ENCODE measurements around the gene SLC16A3.

Gene SLC16A3

GRCh38 chr17:82269882-82270500 is 41.1 kb downstream of the SLC16A3 start:
- no peak for DNase-seq

- DNase-seq: no peak
Measured at GRCh38 chr17:82270651-82271050, 41.8 kb downstream of the SLC16A3 start.

- DNase-seq: no peak
Measured at GRCh38 chr17:82271401-82271800, 42.6 kb downstream of the SLC16A3 start.

GRCh38 chr17:82272495-82273326 is 43.9 kb downstream of the SLC16A3 start:
- DNase-seq: no peak

- DNase-seq: peak; percentile 84
Measured at GRCh38 chr17:82273327-82274133, 44.7 kb downstream of the SLC16A3 start, which contains the start of gene CSNK1D. CSNK1D (minus strand) TSS chr17:82273700; CDS start chr17:82273381, 319 bp downstream.

GRCh38 chr17:82274134-82275020 is 45.5 kb downstream of the SLC16A3 start:
- no peak for DNase-seq

DNA sequence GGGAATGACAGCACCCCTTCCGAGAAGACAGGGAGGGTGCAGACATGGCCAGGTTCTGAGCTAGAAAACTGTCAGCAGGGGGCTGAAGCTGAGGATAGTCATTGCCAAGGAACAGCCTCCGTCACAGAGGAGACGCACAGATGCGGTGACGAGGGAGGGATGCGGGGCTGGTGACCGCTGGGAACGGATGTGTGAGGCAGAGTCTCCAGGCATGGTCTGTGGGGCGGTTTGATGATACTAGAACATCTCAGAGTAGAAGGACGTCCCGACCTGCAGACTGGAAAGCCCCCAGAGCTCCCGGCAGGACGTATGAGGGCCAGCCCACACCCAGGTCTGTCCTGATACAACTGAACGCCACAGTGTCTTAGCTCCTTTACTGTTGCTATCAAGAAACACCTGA is 46.5 kb downstream of the SLC16A3 start:
- DNase-seq: no peak

DNA sequence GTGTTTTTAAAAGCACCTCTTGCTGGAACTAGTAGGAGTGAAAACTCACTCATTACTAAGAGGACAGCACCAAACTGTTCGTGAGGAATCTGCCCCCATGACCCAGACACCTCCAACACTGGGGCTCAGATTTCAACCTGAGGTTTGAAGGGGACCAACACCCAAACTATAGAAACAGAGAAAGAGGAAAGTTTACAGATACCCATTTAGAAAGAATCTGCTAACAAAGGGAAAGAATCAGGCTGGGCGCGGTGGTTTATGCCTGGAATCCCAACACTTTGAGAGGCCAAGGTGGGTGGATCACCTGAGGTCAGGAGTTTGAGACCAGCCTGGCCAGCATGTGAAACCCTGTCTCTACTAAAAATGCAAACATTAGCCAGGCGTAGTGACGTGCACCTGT is 48.1 kb downstream of the SLC16A3 start:
- no peak for DNase-seq

- DNase-seq: no peak
Measured at GRCh38 chr17:82277851-82278250, 49.0 kb downstream of the SLC16A3 start.

GRCh38 chr17:82278308-82278707 is 49.5 kb downstream of the SLC16A3 start:
- DNase-seq: no peak

- no peak for DNase-seq
Measured at GRCh38 chr17:82278786-82279391, 50.0 kb downstream of the SLC16A3 start.

GRCh38 chr17:82280537-82280936 is 51.7 kb downstream of the SLC16A3 start:
- no peak for DNase-seq

GRCh38 chr17:82281076-82281475 is 52.2 kb downstream of the SLC16A3 start:
- DNase-seq: no peak

DNA sequence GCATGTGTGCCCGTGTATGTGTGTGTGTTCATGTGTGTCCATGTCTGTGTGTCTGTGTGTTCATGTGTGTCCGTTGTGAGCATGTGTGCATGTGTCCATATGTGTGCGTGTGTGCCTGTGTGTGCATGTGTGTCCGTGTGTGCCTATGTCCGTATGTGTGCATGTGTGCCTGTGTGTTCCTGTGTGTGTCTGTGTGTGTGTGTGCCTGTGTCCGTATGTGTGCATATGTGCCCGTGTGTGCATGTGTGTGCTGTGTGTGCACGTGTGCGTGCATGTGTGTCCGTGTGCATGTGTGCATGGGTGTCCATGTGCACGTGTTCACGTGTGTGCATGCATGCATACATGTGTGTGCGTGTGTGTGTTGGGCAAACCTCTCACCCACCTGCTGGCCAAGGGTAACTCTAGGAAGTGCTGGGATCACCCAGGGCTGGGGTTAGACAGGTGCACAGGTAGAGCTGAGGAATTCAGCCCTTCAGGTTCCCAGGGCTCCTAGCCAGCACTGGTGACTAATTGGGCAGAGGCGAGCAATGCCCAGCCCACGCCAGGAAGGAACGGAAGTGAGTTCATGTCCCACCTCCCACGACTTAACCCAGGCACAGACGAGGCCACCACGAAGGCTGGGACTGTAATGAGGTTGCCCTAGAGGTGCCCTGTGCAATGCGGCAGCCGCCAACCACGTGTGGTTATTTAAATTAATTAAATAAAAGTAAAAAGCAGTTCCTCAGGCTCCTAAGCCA is 52.8 kb downstream of the SLC16A3 start:
- DNase-seq: no peak

DNA sequence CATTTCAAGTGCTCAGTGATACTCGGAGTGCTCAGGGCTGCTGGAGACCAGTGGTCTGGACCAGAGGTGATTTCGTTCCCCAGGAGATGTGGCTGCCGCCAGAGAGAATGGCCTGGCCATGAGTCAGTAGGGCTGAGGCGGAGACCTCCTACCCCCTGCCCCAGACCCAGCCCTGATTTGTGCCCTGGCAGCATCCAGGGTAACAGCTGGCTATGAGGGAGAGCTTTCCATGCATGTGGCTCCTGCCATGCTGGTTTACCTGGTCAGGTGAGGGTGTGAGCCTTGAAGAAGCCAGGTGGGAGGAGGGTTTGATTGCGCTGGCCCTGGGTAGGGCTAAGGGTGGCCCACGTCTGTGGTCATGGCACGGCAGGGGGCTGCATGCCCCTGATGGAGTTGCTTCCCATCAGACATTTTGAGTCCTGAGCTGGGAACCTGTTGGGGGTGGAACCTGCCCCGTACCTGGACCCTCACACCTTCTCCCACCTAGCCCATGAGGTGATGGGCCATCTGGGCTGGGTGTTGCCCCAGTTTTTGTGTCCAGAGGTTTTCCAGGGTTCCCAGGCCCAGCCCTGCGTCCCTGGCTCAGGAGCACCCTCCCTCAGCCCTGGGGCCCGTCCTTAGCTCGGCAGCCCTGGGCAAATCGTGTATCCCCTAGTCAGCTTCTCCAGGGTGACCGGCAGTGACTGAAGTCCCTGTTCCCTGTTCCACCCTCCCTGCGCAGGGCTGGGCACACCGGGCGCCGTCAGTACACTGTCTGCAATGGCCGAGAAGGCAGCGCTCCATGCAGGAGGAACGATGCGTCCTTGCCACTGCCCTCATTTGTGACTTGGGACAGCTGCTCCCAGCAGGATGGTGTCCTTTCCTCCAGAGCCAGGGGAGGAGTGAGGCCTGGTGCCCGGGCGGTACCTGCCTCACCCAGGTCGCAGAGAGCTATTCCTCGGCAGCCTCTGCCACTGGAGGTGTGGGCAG is 53.7 kb downstream of the SLC16A3 start:
- no peak for DNase-seq

- DNase-seq: peak; percentile 53
Measured at GRCh38 chr17:82283208-82283749, 54.4 kb downstream of the SLC16A3 start.

- DNase-seq: no peak
Measured at GRCh38 chr17:82285141-82285540, 56.3 kb downstream of the SLC16A3 start.

DNA sequence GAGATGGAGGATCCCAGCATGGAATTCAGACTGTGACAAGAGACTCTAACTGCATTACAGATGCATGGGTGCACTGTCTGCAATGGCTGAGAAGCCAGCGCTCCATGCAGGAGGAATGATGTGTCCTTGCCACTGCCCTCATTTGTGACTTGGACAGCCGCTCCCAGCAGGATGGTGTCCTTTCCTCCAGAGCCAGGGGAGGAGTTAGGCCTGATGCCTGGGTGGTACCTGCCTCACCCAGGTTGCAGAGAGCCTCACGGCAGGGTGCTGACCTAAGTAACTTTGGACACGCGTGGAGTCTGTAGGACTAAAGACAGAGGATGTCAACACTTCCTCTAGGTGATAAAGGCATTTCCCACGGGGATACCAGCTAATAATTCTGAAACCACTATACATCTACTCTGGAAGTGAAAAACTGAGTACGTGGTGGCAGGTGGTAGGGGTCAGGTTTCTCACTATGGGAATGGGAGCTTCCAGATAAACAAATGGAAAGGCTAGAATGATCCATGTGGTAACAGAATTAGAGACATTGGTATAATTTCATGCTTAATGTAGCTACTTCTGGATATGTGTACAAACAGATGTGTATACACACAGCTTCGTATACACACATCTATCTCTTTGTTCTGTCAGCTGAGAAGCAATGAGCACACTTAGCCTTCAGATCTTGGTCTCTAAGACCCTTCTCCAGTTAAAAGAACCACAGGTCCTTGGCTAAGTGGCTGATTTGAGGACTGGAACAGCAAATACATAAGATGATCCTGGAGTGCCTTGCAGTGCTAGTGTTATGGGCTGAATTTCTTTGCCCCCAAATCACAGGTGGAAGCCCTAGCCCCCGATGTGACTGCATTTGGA is 58.4 kb downstream of the SLC16A3 start:
- DNase-seq: no peak
